Astrocyte (in vitro differentiated cells and primary cell): Measurements from ENCODE around the gene MRPS18A.

Source experiments
- CTCF ChIP-seq: IDR thresholded peaks from 2 replicates; pipeline ENCODE4 v1.5.1; 2011; ENCODE audit warnings: low read depth, mild to moderate bottlenecking, inconsistent platforms, low read length, moderate library complexity; ENCODE audit not compliant: insufficient read depth
- EZH2 ChIP-seq: IDR thresholded peaks from 2 replicates; pipeline ENCODE4 v1.6.1; 2012; ENCODE audit warnings: mild to moderate bottlenecking, low read length, inconsistent platforms; ENCODE audit not compliant: insufficient read depth

- TF ChIP-seq CTCF (no peak), EZH2 (no peak)
These were observed 41.0 kb upstream of the MRPS18A start for GRCh38 chr6:43728586-43728985.
